ENCODE data around the gene NR2F1-AS1. TPM values are rescaled to one million over a fixed set of nuclear protein-coding genes. Genes with fewer than 3 reads are reported as not detected.

Gene NR2F1-AS1
- total and polyA plus RNA-seq, 2 experiments from 2014 or later, result 8.3 to 36.0 TPM

GRCh38 chr5:93601071-93601801, 20.2 kb upstream of the NR2F1-AS1 start:
- Histone ChIP-seq H4K20me1 (ENCODE audit: insufficient read depth) (no peaks in the 10 kb centered on the region), H3K9ac (no peak overlapping the region), H3K27me3 (replicated peaks; ENCODE audit: insufficient read depth) (peaks cover 45% of the 10 kb centered on the region), H3K9me3 (ENCODE audit: low read depth) (no peaks in the 10 kb centered on the region), H3K36me3 (ENCODE audit: low read depth) (no peaks in the 10 kb centered on the region), H3K4me2 (ENCODE audit: unreplicated experiment) (no peak overlapping the region), H3F3A (ENCODE audit: insufficient read depth) (0 out of 2 replicates have a peak, but pooled peaks cover 6% of the 10 kb centered on the region), H3K4me3 (no peak overlapping the region), H2AFZ (no peak overlapping the region), H3K79me2 (ENCODE audit: insufficient read depth) (no peaks in the 10 kb centered on the region), H3K9me2 (ENCODE audit: insufficient read depth) (no peaks in the 10 kb centered on the region), H3K4me1 (ENCODE audit: insufficient read depth) (no peaks in the 10 kb centered on the region), H3K27ac (no peak overlapping the region)
- in situ Hi-C loops (cut with MboI), result no loop called here
- TF ChIP-seq EZH2phosphoT487 (IDR thresholded peaks at IDR 0.05; ENCODE audit: insufficient read depth, low read depth) (no peak), EZH2 (IDR thresholded peaks at IDR 0.05; ENCODE audit: insufficient read depth, poor library complexity, severe bottlenecking) (no peak)
- no peak for DNase-seq
- 53 to 61% methylated on average over 3 of the region's 3 CpGs for WGBS, 2 experiments (ENCODE audit: low coverage in 1 of 2, low lambda C conversion rate in 2 of 2, missing lambda C conversion rate in 2 of 2)

GRCh38 chr5:93600409-93601070, 19.5 kb upstream of the NR2F1-AS1 start:
- Histone ChIP-seq H2AFZ (no peak overlapping the region), H3K9ac (no peak overlapping the region), H3K9me3 (ENCODE audit: low read depth) (no peaks in the 10 kb centered on the region), H3K4me2 (ENCODE audit: unreplicated experiment) (no peak overlapping the region), H3K9me2 (ENCODE audit: insufficient read depth) (no peaks in the 10 kb centered on the region), H3K79me2 (ENCODE audit: insufficient read depth) (no peaks in the 10 kb centered on the region), H3K27ac (no peak overlapping the region), H3K4me3 (no peak overlapping the region), H3K27me3 (replicated peaks; ENCODE audit: insufficient read depth) (peaks cover 39% of the 10 kb centered on the region), H3F3A (ENCODE audit: insufficient read depth) (0 out of 2 replicates have a peak, but pooled peaks cover 6% of the 10 kb centered on the region), H3K4me1 (ENCODE audit: insufficient read depth) (no peaks in the 10 kb centered on the region), H4K20me1 (ENCODE audit: insufficient read depth) (no peaks in the 10 kb centered on the region), H3K36me3 (ENCODE audit: low read depth) (no peaks in the 10 kb centered on the region)
- WGBS, 2 experiments (ENCODE audit: low coverage in 1 of 2, low lambda C conversion rate in 2 of 2, missing lambda C conversion rate in 2 of 2), result 61 to 62% methylated on average over 8 of the region's 8 CpGs
- DNase-seq, result no peak
- in situ Hi-C loops (cut with MboI), result no loop called here
- TF ChIP-seq EZH2phosphoT487 (IDR thresholded peaks at IDR 0.05; ENCODE audit: insufficient read depth, low read depth), result no peak

GRCh38 chr5:93599399-93600120, 18.5 kb upstream of the NR2F1-AS1 start:
- no peak overlapping the region for H2AFZ ChIP-seq
- no peak overlapping the region for H3K4me2 ChIP-seq (ENCODE audit: unreplicated experiment)
- H3K79me2 ChIP-seq (ENCODE audit: insufficient read depth), result no peaks in the 10 kb centered on the region
- DNase-seq, result no peak
- H3F3A ChIP-seq (ENCODE audit: insufficient read depth), result 0 out of 2 replicates have a peak, but pooled peaks cover 6% of the 10 kb centered on the region
- WGBS, 2 experiments (ENCODE audit: low coverage in 1 of 2, low lambda C conversion rate in 2 of 2, missing lambda C conversion rate in 2 of 2), result 56 to 57% methylated on average over 17 of the region's 17 CpGs
- no peaks in the 10 kb centered on the region for H3K4me1 ChIP-seq (ENCODE audit: insufficient read depth)
- no peaks in the 10 kb centered on the region for H3K9me3 ChIP-seq (ENCODE audit: low read depth)
- no peak overlapping the region for H3K9ac ChIP-seq
- H3K27me3 ChIP-seq (replicated peaks; ENCODE audit: insufficient read depth), result peaks cover 29% of the 10 kb centered on the region
- H4K20me1 ChIP-seq (ENCODE audit: insufficient read depth), result no peaks in the 10 kb centered on the region
- TF ChIP-seq EZH2phosphoT487 (IDR thresholded peaks at IDR 0.05; ENCODE audit: insufficient read depth, low read depth) (no peak), EZH2 (IDR thresholded peaks at IDR 0.05; ENCODE audit: insufficient read depth, poor library complexity, severe bottlenecking) (no peak)
- no peak overlapping the region for H3K27ac ChIP-seq
- in situ Hi-C loops (cut with MboI), result loop anchor here (25.0 kb wide), 1 partner anchor 1287 kb away; no protein-coding TSS in a partner anchor
- H3K36me3 ChIP-seq (ENCODE audit: low read depth), result peaks cover 2% of the 10 kb centered on the region; the same call in 1 of the 2 replicates
- H3K4me3 ChIP-seq, result no peak overlapping the region
- no peaks in the 10 kb centered on the region for H3K9me2 ChIP-seq (ENCODE audit: insufficient read depth)

DNA sequence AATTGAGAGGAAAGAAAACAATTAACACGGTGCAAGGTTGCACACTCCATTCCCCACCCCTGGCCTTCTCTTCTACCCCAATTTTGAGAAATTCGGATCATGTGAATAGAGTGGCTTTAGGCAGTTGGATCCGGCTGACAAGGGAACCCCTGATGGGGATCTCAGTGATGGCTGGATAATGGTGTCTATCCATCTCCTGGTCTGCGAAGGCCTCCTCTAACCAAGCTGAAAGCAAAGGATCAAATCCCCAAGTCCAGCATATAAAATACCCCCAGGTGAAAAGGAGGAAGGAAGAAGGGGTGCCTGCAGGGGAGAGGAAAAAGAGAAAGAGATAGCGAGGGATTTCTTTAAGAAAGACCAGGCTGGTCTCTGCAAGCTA, 18.0 kb upstream of the NR2F1-AS1 start:
- Histone ChIP-seq H3K4me2 (ENCODE audit: unreplicated experiment) (no peak overlapping the region), H3K27ac (no peak overlapping the region), H3K79me2 (ENCODE audit: insufficient read depth) (no peaks in the 10 kb centered on the region), H3K27me3 (replicated peaks; ENCODE audit: insufficient read depth) (peaks cover 23% of the 10 kb centered on the region), H3K4me1 (ENCODE audit: insufficient read depth) (no peaks in the 10 kb centered on the region), H3K4me3 (no peak overlapping the region), H3K9me3 (ENCODE audit: low read depth) (no peaks in the 10 kb centered on the region), H2AFZ (no peak overlapping the region), H4K20me1 (ENCODE audit: insufficient read depth) (no peaks in the 10 kb centered on the region), H3F3A (ENCODE audit: insufficient read depth) (0 out of 2 replicates have a peak, but pooled peaks cover 6% of the 10 kb centered on the region), H3K36me3 (ENCODE audit: low read depth) (peaks cover 7% of the 10 kb centered on the region), H3K9me2 (ENCODE audit: insufficient read depth) (no peaks in the 10 kb centered on the region), H3K9ac (no peak overlapping the region)
- no peak for DNase-seq
- 37 to 43% methylated on average over 5 of the region's 5 CpGs for WGBS, 2 experiments (ENCODE audit: low coverage in 1 of 2, low lambda C conversion rate in 2 of 2, missing lambda C conversion rate in 2 of 2)
- in situ Hi-C loops (cut with MboI), result loop anchor here (25.0 kb wide), 1 partner anchor 1287 kb away; no protein-coding TSS in a partner anchor
- TF ChIP-seq EZH2phosphoT487 (IDR thresholded peaks at IDR 0.05; ENCODE audit: insufficient read depth, low read depth) (no peak), EZH2 (IDR thresholded peaks at IDR 0.05; ENCODE audit: insufficient read depth, poor library complexity, severe bottlenecking) (no peak)
